NCI-H1694 treated with DMSO at 0.1 percent for 48 hours (cell line): ENCODE measurements around the gene KLHL17.
"Not testable (repeated sequence)": the region's sequence is repeated elsewhere in the genome, so short reads cannot be mapped to it uniquely, and the experiment has no call there.

ENCODE experiments used
- DNase-seq: peaks from one replicate; lab custom pipeline; 2025; lab: John Stamatoyannopoulos, UW

Gene KLHL17

GRCh38 chr1:970242-970972 is 10.0 kb downstream of the KLHL17 start:
- no peak for DNase-seq

GRCh38 chr1:970973-971730 is 10.8 kb downstream of the KLHL17 start:
- no peak for DNase-seq

GRCh38 chr1:971751-972506 is 11.5 kb downstream of the KLHL17 start:
- no peak for DNase-seq

GRCh38 chr1:972726-973458 is 12.5 kb downstream of the KLHL17 start:
- DNase-seq, result no peak

GRCh38 chr1:973459-974292 is 13.3 kb downstream of the KLHL17 start:
- no peak for DNase-seq

- no peak for DNase-seq
Measured at GRCh38 chr1:974293-974640, 13.9 kb downstream of the KLHL17 start.

DNA sequence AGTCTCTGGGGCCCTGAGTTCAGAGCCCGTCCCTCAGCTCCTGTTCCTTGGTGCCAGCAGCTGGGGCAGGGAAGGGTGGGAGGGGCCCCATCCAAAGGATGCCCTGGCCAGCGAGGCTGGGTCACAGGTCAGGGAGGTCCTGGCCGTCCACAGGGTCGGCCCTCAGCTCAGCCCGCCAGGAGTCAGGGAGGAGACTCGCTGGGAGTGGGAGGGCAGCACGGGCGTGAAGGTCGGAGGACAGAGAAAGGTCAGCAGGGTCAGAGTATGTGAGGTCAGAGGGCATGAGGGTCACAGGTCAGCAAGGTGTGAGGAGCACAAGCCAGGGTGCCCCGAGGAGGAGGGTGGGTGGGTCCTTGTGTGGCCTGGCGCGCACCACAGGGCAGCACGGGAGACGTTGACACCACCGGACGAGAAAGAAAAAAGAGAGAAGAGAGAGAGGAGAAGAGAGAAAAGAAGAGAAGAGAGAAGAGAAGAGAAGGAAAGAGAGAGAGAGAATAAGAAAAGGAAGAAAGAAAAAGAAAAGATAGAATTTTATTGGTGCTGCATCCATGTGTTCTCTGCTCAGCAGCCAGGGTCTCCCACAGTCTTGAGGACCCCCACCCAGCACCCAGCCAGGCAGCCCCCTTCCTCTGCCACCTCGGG is 14.4 kb downstream of the KLHL17 start:
- DNase-seq, result no peak

GRCh38 chr1:975365-975764 is 15.0 kb downstream of the KLHL17 start:
- no peak for DNase-seq

DNA sequence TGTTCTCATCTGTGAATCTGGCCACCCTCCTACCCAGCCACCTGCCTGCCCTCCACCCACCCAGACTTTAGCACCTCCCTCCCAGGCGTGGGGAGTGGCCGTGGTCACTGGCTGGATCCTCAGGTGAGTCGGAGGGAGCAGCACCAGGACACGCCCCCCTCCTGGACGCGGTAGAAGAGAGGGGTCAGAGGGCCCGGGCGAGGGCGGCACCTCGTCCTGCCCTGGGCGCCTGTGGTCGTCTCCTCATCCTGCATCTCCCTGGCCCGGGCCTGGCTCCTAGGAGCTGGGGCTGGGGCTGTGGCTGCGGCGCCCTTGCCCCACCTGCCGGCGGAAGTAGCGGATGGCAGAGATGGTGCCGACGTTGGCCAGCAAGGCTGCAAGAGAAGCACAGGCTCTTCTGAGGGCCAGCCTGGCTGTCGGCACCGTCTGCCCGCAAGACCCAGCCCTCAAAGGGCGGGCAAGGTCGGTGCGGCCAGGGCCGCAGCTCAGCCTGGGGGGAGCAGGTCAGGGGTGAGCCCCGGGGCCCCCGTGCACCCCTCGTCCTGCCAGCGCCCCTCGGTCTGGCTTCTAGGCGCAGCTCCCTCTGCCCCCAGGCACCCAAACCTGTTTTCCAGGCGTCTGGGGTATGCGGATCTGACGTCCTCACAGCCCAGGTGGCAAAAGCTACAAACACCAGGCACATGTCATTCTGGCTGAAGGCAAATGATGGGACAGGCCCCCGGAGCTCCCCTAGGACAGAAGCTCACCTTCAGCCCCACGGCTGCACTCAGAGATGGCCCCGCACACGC is 15.7 kb downstream of the KLHL17 start:
- DNase-seq, result no peak

DNA sequence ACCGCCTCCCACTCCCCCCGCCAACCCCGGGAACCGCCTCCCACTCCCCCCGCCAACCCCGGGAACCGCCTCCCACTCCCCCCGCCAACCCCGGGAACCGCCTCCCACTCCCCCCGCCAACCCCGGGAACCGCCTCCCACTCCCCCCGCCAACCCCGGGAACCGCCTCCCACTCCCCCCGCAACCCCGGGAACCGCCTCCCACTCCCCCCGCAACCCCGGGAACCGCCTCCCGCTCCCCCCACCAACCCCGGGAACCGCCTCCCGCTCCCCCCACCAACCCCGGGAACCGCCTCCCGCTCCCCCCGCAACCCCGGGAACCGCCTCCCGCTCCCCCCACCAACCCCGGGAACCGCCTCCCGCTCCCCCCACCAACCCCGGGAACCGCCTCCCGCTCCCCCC is 16.4 kb downstream of the KLHL17 start:
- DNase-seq, result not testable (repeated sequence)

GRCh38 chr1:978069-978834 is 17.9 kb downstream of the KLHL17 start:
- DNase-seq, result no peak

- DNase-seq, result no peak
Measured at GRCh38 chr1:978835-979743, 18.7 kb downstream of the KLHL17 start.

DNA sequence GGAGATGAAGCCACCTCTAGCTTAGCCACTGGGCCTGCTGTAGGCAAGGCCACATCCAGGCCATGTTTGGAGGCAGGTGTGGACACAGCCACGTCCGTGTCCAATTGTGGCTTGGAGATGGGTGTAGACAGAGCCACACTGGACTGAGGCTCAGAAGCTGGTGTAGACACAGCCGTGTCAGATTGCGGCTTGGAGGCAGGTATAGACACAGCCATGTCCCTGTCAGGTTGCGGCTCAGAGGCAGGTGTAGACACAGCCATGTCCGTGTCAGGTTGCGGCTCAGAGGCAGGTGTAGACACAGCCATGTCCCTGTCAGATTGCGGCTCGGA is 19.3 kb downstream of the KLHL17 start:
- no peak for DNase-seq

DNA sequence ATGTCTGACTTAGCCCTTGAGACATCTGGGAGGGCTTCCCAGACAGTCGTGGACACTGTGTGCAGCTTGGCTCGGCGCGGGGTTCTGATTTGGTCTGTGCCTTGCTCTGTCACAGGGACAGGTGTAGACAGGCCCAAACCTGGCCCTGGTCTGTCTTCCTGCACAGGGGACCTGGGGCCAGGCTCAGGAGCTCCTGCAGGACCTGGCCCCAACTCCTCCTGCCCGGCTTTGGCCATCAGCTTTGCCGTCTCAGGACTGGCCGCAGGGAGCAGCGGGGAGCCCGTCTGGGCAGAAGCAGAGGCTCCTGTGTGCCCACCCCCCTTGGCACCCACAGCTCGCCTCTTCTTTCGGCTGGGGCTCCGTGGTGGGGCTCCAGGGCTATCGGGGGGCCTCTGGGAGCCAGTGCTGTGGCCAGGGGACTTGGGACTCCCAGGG is 19.8 kb downstream of the KLHL17 start:
- no peak for DNase-seq

DNA sequence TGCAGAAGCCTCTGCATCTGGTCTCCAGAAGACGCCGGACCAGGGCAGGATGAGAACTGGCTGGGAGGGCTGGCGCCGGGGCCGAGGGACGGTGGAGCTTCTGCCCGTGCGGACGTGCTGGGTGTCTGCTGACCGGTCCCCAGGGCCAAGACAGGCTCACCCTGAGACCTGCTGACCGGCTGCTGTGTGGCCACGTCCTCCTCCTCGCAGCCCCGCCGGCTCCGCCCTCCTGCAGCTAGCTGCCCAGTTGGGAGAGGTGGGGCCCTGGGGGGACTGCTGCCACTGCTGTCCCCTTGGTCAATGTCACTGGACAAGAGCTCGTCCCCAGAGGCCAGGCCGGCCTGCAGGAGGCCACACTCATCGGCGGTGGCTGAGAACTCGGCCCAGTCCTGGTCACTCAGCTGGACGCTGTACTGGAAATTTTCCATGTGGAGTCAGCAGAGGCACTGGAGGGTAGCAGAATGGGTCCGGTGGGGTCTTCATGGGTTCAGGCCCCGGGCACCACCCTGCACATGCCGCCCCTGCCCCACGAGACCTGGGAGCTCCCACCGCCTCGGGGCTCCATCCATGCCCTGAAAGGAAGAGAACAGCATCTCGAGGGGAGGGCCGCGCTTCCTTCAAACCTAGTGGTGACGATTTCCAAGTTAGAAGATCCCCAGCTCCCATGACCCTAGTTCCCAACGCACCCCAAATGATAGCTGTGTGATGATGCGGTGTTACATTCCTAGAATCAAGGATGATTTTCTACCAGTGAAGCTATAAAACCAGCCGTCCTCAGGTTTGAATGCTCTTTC is 20.4 kb downstream of the KLHL17 start:
- no peak for DNase-seq

GRCh38 chr1:981491-981954 is 21.1 kb downstream of the KLHL17 start:
- DNase-seq, result no peak

- DNase-seq, result no peak
Measured at GRCh38 chr1:981955-982558, 21.7 kb downstream of the KLHL17 start, which contains the start of gene PERM1. TSS of gene PERM1 (minus strand) at chr1:982093. CDS start at chr1:981029, 1,064 bp downstream.
